Epidermal melanocyte (primary cell): ENCODE data around the gene PELO.
"Not testable (repeated sequence)": the region's sequence is repeated elsewhere in the genome, so short reads cannot be mapped to it uniquely, and the experiment has no call there.

Experiments used
- DNase-seq: peaks from one replicate; pipeline ENCODE4 v3.0.0; 2011; ENCODE audit warnings: low spot score; ENCODE audit not compliant: insufficient read length

The PELO gene

DNA sequence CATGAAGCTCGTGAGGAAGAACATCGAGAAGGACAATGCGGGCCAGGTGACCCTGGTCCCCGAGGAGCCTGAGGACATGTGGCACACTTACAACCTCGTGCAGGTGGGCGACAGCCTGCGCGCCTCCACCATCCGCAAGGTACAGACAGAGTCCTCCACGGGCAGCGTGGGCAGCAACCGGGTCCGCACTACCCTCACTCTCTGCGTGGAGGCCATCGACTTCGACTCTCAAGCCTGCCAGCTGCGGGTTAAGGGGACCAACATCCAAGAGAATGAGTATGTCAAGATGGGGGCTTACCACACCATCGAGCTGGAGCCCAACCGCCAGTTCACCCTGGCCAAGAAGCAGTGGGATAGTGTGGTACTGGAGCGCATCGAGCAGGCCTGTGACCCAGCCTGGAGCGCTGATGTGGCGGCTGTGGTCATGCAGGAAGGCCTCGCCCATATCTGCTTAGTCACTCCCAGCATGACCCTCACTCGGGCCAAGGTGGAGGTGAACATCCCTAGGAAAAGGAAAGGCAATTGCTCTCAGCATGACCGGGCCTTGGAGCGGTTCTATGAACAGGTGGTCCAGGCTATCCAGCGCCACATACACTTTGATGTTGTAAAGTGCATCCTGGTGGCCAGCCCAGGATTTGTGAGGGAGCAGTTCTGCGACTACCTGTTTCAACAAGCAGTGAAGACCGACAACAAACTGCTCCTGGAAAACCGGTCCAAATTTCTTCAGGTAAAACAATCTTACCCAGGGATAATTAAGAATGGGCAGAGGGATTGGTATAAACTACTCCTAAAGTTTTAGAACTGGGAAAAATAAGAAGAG, 12.9 kb downstream of the PELO start:
- no peak for DNase-seq

DNA sequence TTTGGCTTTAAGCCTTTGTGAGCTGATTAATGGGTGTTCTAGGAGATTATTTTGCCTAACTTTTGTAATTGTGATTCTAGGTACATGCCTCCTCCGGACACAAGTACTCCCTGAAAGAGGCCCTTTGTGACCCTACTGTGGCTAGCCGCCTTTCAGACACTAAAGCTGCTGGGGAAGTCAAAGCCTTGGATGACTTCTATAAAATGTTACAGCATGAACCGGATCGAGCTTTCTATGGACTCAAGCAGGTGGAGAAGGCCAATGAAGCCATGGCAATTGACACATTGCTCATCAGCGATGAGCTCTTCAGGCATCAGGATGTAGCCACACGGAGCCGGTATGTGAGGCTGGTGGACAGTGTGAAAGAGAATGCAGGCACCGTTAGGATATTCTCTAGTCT, 13.6 kb downstream of the PELO start:
- DNase-seq: no peak

DNA sequence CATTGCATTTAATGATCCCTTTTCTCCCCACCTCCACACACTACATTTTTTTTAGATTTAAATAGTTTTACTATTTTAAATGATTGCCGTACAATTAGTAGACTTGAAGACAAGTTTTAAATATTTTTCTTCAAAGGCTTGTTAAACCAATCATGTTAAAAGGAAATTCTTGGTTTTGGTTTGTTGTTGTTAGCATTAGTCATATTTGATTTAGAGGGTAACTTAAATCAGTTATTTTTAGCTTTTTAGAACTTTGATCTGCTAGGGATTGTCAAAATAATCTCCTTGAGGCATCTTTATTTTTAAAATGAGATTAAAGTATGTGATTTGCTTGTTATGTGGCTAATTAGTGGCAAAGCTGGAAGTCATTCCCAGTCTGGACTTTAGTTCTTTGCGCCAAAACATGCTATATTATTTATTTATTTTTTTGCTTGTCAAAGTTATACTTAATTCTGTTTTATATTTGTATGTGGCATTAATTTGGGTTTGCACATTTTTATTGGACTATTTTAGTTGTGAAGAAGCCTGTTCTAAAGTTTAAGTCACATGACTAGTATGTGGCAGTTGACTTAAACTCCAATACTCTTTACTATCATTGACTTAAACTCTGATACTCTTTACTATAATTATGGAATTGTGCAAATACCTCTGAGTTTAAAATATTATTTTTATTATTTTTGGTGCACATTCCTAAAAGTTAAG, 14.7 kb downstream of the PELO start:
- no peak for DNase-seq

DNA sequence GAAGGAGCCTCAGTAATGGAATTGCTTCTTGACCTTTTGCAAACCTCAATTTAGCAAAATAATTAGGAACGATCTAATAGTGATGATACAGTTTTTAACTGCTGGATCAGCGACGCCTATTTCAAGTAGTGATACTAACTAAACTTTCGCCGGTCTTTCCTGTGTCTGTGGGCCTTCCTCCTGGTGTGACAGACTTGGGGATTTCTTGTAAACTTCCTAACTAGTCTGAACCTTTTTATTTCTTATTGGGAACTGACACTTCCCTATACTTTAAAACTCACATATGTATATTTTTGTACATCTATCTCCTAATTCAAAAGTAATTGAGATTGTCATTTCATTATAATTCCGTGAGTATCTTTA, 15.2 kb downstream of the PELO start:
- DNase-seq: no peak

DNA sequence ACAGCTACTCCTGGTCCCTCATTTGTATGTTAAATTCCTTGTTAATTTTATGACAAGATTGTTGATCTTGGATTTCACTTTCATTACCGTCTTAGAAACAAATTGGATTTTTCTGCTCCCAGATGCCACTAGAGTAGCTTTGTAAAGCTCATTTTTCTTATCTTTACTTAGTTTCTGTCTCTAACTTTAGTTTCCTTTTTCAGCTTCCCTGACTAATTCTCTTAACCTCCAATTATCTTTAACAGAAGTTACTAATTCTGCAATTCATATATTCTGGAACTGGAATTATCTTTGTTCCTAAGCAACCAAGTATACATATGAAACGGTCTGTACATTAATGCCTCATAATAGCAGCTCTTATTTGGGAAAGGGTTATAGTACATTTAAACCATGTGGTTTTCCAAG, 16.7 kb downstream of the PELO start:
- DNase-seq: no peak

DNA sequence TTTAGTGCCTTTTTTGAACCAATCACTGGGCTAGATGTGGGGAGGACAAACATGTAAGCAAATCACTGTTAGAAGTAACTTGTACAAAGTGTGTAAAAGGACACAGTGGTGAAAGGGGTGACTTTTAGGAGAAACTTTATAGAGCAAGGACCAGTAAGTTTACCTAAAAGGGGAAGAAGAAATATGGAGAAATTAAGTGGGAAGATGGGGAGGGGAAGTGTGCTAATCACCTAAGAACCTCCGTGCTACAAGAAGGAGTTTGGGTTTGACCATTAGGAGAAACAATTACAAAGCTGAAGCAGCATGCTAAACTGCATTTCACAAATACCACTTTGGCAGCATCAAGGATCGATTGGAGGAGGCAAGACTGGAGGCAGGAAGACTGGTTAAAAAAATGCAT, 17.3 kb downstream of the PELO start:
- no peak for DNase-seq

DNA sequence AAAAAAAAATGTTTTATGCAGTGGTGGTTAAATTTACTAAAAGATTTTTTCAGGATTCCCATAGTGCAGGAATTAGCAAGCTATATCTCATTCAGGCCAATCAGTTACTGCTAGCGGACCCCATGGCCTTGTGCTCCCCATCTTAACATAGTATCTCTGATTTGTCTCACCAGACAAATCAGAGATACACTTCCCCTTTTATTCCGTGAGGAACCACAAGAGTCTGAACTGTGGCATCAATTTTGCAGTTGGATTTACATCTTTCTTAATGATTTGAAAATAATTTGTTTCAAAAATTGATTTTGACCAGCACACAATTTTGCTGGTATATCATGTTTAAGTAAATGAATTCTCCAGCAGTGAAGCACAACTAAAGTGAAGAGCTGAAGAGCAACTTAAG, 17.9 kb downstream of the PELO start:
- DNase-seq: no peak

DNA sequence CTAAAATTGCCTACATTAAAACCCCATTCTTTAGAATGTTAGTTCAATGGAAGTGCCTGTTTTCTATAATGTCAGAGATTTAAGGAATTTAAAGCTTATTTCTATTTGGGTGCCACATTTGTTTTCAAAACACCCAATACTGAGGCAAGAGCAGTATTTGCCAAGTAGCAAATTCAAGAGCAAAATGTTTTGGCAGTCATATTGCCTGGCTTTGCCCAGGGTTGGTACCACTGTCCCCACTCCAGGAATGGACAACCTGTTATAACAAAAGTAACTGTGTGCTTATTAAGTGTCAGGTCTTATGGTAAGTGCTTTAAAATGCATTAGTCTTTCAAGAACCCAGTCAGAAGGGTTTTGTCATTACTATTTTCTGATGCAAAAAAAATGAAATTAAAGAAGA, 19.3 kb downstream of the PELO start:
- DNase-seq: no peak

DNA sequence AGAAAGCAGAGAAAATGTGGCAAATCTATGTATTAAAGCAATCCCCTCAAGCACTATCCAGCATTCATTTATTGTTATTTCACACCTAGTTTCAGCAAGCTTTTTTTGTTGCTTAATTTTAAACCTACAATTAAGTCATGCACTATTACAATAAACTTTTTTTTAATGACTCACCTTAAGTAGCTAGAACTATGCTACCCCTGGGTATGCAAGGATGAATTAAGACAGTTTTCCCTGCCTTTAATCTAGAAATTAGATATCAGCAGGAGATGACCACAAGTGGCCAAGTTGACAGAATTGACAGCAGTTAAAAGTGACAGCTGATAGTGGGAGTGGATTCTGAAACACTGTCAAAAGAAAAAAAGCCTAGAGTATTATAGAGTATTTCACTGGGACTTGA, 20.0 kb downstream of the PELO start:
- no peak for DNase-seq

DNA sequence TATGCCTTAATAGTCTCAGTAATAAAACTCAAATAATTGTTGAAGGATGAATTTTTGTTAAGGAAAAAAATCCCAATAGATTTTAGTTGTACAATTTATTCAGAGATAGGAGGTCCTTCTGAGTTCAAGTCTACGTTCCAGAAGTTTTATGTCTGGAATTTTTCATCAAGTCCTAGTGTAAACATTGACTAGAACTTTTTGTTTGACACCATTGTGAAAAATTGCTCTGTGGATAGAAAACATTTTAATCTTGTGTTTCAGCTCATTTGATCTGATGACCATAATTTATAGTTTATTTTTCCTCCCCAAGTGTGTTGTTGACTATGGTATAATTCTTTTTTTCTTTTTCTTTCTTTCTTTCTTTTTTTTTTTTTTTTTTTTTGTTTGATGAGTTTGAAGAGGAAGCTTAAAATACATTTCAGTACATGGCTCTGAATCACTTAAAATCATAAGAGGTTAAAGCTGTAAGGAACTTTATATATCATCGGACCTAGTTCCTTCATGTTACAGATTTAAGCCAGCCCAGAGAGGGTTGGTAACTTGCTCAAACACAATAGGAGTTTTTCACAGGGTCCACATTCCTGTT, 20.7 kb downstream of the PELO start:
- DNase-seq: no peak

DNA sequence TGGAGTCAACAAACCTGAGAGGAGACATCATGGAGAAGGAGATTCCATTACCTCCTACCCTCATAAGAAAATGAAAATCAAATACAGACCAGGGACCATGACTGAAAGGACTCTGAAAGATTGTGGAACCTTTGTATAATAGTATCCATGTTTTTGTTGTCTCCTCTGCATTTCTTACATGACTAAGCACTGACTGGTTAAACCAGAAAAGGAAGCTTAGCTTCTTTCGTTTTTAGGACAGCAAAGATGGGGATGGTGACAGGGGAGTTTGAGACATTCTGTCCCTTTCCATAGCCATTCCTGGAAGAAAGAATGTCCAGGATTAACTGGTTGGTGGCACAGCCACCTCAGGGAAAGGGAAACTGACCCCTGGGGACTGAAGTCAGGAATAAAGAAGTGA, 22.2 kb downstream of the PELO start:
- DNase-seq: no peak

DNA sequence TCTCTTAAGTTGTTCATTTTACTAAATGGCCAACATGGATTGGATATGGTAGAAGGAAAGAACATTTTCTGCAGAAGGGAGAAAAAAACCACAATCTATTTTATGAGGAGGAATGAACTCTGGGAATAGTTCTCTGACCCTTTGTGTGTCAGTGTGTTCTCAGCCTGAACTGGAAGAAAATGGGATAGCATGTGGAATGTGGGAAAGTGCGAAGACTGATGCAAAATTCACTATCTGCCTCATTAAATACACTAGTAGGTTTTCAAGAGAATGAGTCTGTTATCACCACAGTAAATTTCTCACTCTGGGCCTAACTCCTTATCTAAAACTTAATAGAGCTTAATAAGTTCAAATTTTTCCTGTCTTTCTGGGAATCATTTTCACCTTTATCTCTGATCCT, 22.7 kb downstream of the PELO start:
- DNase-seq: no peak

DNA sequence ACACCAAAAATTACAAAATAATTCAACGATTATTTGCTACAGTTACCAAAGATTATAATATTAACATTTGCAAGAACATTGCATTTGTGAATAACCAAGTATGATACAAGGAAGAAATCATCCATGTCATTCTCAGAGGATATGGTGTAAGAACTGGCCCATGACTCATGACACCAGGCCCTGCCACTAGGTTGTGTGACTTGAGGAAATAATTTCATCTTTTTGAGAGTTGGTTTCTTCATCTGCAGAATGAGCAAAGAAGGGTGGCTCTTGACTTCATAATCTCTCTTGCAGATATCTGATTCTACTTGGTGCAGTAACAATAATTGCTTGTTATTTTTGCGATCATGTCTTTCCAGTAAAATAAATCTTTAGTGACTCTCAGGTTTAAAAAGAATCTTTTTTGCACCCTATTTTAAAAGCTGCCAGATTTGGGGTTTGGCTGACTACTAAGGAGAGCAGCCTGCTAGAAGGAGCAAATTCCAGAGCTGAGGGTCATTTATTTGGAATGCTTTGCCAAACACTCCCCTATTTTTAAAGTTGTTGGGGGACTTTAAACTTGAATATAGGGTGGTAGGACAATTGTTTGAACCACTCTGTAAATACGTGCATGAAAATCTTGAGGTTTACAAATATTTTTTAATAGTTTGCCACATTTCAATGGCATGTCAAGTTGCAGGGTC, 23.5 kb downstream of the PELO start:
- no peak for DNase-seq

DNA sequence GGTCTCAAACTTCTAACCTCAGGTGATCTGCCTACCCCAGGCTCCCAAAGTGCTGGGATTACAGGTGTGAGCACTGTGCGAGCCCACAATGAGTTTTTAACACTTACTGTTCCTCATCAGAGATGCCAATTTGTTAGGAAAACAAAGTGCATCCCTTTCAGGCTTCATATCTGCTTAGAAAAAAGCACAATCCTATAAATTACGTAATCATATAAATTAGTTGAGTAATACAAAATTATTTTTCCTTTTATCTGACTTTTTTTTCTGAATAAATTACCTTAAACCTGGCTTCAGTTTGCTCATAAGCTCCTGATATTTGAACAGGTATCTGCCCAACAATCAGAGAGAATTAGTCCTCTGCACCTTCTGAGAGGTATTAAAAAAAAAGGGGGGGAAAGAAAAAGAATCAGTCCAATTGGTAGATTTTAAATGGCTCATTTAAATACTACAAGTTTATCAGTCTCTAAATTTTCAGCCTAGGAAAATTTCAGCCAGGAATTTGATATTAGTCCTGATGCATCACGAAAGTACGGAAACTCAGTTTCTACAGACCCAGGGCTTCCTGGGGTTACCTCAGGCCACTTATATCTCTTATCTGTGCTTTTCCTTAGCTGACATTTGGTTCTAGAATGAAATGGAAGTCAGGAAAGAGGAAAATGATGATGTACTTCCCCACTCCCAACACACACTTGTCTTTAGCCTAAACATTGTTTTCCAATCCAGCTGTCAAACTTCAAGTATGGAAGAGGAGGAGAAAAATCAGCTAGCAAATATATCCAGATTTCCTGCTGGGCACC, 26.8 kb downstream of the PELO start:
- DNase-seq: no peak

DNA sequence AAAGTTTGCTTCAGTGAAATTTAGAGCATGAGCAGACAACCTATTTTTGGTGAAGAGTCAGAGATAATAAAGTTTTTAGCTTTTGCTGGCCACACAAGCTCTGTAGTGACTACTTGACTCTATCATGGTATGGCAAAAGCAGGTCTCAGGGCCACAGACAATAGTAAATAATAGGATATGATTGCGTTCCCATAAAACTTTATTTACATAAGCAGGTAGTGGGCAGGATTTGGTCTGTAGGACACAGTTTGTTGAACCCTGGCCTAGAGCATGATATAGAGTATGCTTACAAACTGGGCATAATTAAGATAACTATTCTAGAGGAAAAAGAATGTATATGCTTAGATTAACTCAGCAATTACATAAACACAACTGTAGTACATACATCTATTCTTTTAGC, 30.1 kb downstream of the PELO start:
- DNase-seq: no peak

DNA sequence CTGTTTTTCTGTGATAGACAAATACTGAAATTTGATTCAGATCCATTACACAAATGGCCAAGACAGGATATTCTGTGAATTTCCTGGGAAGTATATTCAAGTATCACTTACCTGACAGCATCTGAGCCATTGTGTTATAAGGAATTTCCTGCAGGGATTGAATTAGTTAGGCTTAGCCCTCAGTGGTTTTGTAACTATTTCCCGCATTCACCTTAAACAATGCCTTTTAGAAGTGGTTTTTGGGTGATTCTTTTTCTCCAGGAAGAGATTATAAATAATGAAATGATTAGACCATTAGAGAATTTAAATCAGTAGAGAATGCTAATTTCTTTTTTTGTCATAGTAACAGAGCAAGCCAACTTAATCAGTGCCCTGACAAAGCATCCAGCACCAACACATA, 30.6 kb downstream of the PELO start:
- DNase-seq: no peak

DNA sequence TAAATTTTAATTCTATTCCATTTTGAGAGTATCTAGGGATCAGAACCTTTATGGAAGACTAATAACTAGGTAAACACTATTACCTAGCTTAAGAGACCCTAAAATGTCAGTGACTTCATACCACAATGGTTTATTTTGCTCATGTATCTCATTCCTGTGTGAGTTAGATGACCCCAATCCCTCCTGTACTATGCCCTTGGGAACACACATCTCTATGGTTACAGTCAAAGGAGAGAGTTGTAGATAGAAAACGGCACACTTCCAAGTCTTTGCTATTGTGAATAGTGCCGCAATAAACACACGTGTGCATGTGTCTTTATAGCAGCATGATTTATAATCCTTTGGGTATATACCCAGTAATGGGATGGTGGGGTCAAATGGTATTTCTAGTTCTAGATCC, 31.1 kb downstream of the PELO start:
- not testable (repeated sequence) for DNase-seq

DNA sequence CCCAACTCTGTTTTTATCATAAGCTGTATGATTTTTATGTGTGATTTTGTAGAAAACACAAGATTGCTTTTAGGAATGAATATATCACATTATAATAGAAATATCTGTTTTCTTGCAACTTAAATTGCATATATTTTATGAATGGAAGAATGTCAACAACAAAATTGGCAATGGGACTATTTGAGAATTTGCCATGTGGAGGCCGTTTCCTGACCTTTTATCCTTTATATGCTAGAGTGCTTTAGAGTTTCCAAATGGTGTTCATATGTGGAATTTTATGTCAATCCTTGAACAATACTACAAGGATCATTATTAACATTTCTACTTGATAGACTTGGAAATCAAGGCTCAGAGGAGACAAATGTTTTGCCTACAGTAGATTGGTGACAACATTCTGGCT, 34.2 kb downstream of the PELO start:
- no peak for DNase-seq

DNA sequence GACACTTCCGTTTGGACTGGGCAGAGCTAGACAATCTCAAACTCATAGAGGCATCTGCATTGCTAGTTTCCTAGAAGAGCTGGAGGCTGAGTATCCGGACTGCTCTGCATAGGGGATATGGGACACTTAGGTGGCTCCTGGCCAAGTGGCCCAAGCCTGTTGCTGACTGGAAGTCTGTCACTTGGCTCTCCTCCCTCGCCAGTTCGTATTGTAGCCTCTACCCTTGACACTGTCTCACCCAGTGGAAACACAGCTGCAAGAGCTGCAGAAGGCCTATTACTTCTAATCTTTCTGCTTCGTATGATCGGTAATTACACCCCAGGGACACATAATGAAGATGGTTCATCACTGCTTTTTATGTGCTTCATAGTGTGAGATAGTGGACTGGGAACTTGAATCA, 34.7 kb downstream of the PELO start:
- no peak for DNase-seq

DNA sequence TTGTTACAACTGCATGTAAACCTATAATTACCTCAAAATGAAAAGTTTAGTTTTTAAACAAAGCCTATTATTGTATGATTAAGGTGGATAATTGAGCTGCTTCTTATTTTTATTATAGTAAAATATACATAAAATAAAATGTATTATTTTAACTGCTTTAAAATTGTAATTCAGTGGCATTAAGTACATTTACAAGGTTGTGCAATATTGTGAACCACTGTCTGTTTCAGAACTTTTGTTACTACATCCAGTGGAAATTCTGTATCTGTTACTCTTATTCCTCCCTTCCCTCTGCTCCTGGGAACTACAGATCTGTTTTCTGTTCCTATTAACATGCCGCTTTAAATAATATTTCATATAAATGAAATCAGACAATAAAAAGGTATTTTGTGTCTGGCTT, 37.1 kb downstream of the PELO start:
- DNase-seq: no peak

DNA sequence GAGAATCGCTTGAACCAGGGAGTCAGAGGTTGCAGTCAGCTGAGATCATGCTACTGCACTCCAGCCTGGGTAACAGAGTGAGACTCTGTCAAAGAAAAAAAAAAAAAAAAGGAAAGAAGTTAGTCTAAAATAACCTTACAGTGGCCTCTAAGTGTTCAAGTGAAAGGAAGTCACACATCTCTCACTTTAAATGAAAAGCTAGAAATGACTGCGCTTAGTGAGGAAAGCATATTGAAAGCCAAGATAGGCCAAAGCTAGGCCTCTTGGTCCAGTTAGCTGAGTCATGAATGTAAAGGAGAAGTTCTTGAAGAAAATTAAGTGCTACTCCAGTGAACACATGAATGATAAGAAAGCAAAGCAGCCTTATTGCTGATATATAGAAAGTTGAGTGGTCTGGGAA, 38.1 kb downstream of the PELO start:
- no peak for DNase-seq
